ENCODE data around the gene KLHDC7B. TPM values are rescaled to one million over a fixed set of nuclear protein-coding genes. Genes with fewer than 3 reads are reported as not detected.

Gene KLHDC7B
- total RNA-seq, 4 donors from 2014 or later, result 0.90 TPM; not detected in 3

DNA sequence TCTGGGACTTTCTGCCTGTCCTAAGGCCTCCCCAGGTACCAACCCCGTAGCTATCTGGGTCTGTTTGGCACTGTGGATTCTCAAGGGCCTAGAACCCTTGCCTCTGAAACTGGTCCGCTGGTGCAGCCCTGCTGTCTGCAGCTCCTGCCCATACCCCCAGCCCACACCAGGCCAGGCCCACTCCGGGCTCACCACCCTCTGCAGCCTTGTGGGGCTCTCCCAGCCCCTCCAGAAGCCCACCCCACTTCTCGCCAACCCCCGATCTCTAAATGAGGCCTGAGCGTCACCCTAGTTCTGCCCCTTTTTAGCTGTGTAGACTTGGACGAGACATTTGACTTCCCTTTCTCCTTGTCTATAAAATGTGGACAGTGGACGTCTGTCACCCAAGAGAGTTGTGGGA, 4.7 kb downstream of the KLHDC7B start:
- Histone ChIP-seq H3K9me3 (no peaks in the 10 kb centered on the region), H3K4me3 (no peak overlapping the region), H3K4me1 (peaks cover 0 to 25% (median 9%) of the 10 kb centered on the region in 4 donors), H3K27ac (no peak overlapping the region), H3K36me3 (no peaks in the 10 kb centered on the region), H3K27me3 (peaks cover 0 to 45% of the 10 kb centered on the region in 2 donors)
- TF ChIP-seq, protein P1, sequence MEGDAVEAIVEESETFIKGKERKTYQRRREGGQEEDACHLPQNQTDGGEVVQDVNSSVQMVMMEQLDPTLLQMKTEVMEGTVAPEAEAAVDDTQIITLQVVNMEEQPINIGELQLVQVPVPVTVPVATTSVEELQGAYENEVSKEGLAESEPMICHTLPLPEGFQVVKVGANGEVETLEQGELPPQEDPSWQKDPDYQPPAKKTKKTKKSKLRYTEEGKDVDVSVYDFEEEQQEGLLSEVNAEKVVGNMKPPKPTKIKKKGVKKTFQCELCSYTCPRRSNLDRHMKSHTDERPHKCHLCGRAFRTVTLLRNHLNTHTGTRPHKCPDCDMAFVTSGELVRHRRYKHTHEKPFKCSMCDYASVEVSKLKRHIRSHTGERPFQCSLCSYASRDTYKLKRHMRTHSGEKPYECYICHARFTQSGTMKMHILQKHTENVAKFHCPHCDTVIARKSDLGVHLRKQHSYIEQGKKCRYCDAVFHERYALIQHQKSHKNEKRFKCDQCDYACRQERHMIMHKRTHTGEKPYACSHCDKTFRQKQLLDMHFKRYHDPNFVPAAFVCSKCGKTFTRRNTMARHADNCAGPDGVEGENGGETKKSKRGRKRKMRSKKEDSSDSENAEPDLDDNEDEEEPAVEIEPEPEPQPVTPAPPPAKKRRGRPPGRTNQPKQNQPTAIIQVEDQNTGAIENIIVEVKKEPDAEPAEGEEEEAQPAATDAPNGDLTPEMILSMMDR (IDR thresholded peaks at IDR 0.05), result no peak
- TF ChIP-seq POLR2A (IDR thresholded peaks at IDR 0.05) (no peak), EP300 (IDR thresholded peaks at IDR 0.05) (no peak)
- WGBS, 2 donors, result 83 to 86% methylated on average over 8 of the region's 8 CpGs
- no peak for DNase-seq (ENCODE audit: low spot score in 2 of 2)

DNA sequence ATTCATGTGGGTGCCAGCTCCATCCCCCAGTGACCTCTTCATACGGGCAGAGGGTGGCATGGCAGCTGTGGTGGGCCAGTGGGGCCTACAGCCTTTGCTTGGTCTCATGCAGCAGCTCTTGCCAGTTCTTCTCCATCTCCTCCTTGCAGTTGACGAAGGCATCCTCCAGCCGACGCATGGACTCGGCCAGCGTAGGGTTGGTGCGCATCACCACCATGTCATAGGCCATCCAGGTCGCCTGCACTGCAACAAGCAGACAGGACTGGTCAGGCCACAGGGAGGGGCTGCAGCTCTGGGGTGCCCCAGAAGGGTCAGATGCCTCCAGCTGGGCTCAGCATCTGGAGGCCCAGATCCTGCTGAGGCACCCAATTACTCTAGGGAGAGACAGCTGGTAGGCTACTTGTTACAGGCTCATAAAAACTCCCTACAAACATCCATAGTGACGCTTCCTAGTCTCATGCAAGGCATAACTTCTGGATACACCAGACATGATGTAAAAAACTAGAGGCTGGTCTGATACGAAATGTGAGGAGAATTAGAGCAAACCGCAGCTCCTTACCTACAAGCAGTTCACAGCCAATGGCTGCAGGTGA, 5.6 kb downstream of the KLHDC7B start:
- H3K36me3 ChIP-seq, result no peaks in the 10 kb centered on the region
- H3K4me3 ChIP-seq, result no peak overlapping the region
- peaks cover 0 to 37% of the 10 kb centered on the region in 2 donors for H3K27me3 ChIP-seq
- peaks cover 0 to 25% (median 9%) of the 10 kb centered on the region in 4 donors for H3K4me1 ChIP-seq
- no peak for DNase-seq (ENCODE audit: low spot score in 2 of 2)
- WGBS, 2 donors, result 93% methylated on average over 11 of the region's 11 CpGs
- TF ChIP-seq EP300 (IDR thresholded peaks at IDR 0.05) (no peak), POLR2A (IDR thresholded peaks at IDR 0.05) (no peak)
- TF ChIP-seq, protein P1 (IDR thresholded peaks at IDR 0.05), result no peak
- no peaks in the 10 kb centered on the region for H3K9me3 ChIP-seq
- no peak overlapping the region for H3K27ac ChIP-seq

DNA sequence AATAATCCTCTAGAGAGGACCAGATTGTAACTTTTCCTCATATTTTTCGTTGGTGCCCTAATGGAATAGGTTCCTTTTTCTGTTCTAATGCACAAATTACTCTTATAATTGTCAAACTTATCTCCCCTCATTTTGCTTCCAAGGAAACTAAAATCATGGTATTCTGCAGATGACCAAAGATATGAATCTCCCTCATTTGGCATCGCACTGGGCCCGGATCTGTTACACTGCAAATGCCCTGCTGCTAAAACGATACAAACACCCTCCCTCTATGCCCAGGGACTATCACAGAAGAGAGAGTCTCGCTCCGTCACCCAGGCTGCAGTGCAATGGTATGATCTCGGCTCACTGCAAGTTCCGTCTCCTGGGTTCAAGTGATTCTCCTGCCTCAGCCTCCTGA, 7.6 kb downstream of the KLHDC7B start:
- Histone ChIP-seq H3K4me3 (no peak overlapping the region), H3K9me3 (no peaks in the 10 kb centered on the region), H3K4me1 (peaks cover 0 to 9% (median 7%) of the 10 kb centered on the region in 4 donors), H3K27ac (no peak overlapping the region), H3K36me3 (no peaks in the 10 kb centered on the region), H3K27me3 (peaks cover 0 to 18% of the 10 kb centered on the region in 2 donors)
- 78 to 86% methylated on average over 8 of the region's 8 CpGs for WGBS, 2 donors
- no peak for DNase-seq (ENCODE audit: low spot score in 2 of 2)
- TF ChIP-seq EP300 (IDR thresholded peaks at IDR 0.05), result no peak
- TF ChIP-seq, protein P1 (IDR thresholded peaks at IDR 0.05), result no peak
- TF ChIP-seq POLR2A (IDR thresholded peaks at IDR 0.05), result no peak

DNA sequence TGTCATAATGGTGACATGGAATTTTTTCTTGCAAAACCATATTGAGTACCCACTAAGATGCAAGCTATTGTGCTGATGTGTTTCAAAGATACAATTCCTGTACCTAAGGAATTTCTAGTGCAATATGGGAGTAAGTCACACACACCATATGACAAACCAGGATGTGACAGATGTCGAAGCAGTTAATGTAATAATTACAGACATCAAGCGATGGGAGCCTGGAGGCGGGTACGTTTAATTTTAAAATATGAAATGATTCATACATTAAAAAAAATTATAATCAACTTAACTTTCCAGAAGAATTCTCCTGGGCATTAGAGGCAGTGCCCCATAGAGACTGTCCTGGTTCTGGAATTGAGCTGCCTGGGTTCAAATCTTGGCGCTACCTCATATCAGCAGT, 11.0 kb downstream of the KLHDC7B start:
- TF ChIP-seq POLR2A (IDR thresholded peaks at IDR 0.05) (no peak), EP300 (IDR thresholded peaks at IDR 0.05) (no peak)
- TF ChIP-seq, protein P1 (IDR thresholded peaks at IDR 0.05), result no peak
- H3K4me3 ChIP-seq, result no peak overlapping the region
- H3K4me1 ChIP-seq, result no peaks in the 10 kb centered on the region
- 84 to 86% methylated on average over 5 of the region's 5 CpGs for WGBS, 2 donors
- no peaks in the 10 kb centered on the region for H3K36me3 ChIP-seq
- no peaks in the 10 kb centered on the region for H3K27me3 ChIP-seq
- no peaks in the 10 kb centered on the region for H3K9me3 ChIP-seq
- no peak for DNase-seq (ENCODE audit: low spot score in 2 of 2)
- no peak overlapping the region for H3K27ac ChIP-seq

DNA sequence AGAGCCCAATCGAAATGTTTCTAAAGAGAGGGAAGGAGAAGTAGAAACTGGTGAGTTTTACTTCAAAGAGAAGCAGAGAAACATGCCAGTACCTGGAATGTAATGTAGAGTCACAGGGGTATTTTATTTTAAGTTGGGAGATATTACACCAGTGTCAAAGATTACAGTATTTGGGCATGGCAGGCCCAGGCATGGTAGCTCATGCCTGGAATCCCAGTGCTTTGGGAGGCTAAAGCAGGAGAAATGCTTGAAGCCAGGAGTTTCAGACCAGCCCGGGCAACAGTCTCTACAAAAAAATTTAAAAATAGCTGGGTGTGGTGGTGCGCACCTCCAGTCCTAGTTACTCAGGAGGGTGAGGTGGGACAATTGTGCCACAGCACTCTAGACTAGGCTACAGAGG, 14.3 kb downstream of the KLHDC7B start:
- no peak for TF ChIP-seq POLR2A (IDR thresholded peaks at IDR 0.05)
- TF ChIP-seq EP300 (IDR thresholded peaks at IDR 0.05), result no peak
- TF ChIP-seq, protein P1 (IDR thresholded peaks at IDR 0.05), result no peak
- H3K4me3 ChIP-seq, result no peak overlapping the region
- no peaks in the 10 kb centered on the region for H3K9me3 ChIP-seq
- H3K27me3 ChIP-seq, result no peaks in the 10 kb centered on the region
- H3K36me3 ChIP-seq, result no peaks in the 10 kb centered on the region
- WGBS, 2 donors, result 82 to 88% methylated on average over 3 of the region's 3 CpGs
- no peak for DNase-seq (ENCODE audit: low spot score in 2 of 2)
- peaks cover 0 to 16% (median 6%) of the 10 kb centered on the region in 4 donors for H3K4me1 ChIP-seq
- no peak overlapping the region for H3K27ac ChIP-seq

All from tibial nerve (tissue), 4 donors.